HG03571 (cell line): Measurements from ENCODE around the gene PIP5K1C.

ENCODE experiments used
- ATAC-seq: cut with Tn5 transposase; IDR thresholded peaks from one replicate; pipeline ENCODE4 v1.9.1; 2021; ENCODE audit not compliant: unreplicated experiment

The PIP5K1C gene

DNA sequence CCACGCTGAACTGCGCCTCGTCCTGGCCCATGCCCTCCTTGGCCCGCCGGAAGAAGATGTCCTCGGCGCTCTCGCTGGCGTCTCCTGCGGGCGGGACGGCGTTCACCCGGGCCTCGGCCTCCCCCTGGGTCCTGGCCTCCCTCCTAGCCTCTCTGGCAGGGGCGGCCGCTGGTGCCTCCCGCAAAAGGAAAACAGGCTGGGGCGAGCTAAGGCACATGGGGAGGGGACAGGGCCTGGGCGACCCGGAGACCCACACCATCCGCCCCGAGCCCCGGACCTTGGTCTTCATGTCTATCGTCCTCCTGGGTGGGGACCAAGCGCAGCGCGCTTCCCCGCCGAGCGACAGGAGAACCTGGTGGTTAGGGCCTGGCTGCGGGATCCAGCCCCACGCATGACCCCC, 87.9 kb downstream of the PIP5K1C start:
- no peak for ATAC-seq

DNA sequence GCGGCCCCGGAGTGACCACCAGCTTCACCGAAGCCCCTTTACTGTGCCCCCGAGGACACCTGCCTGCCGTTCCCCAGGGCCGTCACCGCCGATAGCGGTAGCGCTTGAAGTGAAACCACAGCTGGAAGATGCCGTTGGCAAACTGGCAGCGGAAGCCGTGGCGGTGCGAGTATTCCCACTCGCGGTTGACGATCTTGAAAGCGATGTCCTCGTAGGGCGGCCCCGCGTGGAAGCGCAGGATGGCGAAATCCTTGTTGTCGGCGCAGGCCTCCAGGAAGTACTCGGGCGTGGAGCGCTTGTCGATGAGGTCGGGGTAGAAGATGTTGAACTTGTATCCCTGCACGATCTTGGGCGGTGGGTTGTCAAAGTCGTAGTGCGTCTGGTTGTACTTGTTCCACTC, 88.4 kb downstream of the PIP5K1C start:
- ATAC-seq = no peak

DNA sequence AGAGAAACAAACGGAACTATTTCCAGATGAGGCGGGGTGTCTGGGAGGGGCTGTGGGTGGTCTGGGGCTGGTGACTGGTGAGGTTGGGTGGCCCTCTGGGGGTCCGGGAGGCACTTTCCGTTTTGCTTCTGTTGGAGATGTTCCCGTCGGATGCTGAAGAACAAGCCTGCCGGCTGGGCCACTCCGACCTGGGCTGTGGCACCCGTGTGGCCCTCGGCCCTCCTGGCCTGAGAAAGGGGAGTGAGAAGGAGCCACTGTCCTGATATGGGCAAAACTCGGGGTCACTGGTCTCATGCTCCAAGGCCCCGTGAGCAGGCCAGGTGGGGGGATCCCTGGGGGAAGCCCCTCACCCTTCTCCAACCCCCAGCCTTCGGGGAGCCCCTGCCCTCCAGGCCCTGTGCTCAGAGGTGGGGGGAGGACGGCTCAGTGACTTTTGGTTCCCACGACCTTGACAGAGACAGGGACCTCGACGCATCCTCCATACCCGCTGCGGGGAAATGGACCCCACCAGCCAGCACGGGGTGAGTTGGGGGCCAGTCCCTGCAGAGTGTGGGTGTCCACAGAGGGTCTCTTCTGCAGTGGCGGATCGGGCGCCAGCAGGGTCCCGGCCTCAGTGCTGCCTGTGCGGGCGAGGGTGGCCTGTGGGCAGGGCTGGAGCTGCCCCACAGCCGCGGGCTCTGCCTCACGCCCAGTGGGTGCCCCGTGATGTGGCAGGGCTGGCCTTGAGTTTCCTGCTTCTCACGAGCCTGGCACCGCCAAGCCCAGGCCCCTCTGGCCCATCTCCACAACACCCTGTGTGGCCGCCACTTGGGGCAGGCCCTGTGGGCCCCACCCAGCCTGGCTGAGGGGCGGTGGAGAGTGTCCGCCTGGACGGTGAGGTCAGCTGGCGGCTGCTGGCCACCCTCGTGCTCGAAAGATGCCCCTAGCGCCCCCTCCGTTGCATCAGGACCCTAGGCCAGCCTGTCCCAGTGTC, 89.2 kb downstream of the PIP5K1C start:
- ATAC-seq = no peak

DNA sequence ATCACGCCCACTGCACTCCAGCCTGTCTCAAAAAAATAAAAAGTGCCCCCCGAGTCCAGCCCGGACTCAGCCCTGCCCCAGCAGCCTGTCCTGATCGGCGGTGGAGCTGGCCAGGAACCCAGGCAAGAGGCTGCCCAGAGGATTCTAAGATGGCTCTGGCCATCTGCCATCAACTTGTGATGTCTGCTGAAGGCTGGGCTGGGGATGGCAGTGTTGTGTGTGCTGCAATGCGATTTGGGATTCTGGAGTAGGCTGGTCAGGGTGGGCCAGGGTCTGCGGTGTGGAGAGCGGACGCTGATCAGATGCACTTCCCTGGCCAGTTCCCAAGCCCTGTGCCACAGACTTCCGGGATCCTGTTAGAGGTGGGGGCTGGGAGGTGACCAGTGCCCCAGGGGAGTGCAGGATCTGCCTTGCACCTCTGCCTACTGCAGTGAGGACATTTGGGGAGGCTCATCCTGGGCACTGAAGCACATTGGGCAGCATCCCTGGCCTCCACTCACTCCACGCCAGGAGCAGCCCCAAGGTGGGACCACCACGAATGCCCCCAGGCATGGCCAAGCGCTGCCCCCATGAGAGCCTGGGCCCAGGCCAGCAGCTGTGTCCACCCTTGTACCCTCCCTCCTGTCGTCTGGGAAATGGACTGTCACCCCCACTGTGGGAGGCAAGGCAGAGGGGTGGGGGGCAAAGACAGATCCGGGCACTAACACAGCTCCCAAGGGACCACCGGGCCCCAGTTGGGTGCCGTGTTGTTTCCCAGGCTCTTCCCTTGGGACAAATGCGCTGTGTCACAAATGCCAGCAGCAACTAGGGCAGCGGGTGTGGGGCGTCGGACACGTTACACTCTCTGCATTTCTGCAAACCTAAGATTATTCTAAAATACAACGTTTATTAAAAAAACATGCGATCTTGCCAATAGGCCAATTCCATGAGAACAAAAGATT, 90.2 kb downstream of the PIP5K1C start:
- no peak for ATAC-seq

DNA sequence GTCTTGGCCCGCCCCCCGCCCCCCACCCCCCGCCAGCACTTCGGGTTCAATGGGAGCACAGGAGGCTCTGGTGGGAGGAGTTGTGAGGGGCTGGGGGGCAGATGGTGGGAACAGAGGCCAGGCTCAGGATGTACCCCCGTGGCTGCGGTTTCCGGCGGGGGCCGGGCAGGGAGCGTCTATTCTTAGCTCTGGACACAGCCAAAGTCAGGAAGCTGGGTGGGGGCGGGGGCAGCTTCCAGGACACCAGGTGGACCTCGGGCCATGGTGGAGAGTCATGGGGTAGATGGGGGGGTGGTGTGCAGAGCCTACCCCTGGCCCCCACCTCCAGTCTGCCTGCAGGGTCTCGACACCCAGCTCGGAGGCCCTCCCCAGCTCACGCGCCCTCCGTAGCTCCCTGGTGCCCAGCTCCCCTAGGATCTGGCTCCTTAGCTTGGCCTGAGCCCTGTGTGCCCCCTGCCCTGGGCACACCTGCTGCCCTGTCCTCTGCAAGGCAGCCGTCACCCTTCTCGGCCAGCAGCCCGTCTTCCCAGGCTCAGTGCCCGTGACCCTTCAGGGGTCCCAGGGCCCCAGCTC, 91.4 kb downstream of the PIP5K1C start:
- no peak for ATAC-seq

DNA sequence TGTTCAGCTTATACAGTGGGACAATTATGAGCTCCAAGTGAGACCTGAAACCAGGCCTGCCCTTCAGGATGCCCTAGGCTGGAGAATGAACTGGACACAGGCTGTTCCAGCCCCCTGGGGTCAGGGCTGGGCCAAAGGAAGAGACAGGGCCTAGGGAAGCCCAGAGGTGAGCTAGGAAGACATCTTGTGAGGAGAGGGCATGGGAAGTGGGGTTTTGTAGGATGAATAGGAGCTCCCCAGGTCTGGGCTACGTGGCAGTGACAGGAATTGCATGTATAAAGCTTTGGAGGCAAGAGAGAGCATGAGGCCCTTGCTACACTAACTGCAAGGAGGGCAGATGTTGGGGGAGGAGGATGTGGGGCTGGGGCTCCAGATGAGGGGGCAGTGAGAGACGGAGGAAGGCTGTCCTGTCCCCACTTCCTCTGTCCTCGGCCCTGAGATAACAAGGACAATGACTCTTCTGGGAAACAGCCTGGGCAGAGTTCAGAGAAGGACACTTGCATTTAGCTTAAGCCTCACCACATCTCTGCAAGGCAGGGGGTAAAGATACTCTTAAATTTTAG, 92.1 kb downstream of the PIP5K1C start:
- ATAC-seq = no peak

DNA sequence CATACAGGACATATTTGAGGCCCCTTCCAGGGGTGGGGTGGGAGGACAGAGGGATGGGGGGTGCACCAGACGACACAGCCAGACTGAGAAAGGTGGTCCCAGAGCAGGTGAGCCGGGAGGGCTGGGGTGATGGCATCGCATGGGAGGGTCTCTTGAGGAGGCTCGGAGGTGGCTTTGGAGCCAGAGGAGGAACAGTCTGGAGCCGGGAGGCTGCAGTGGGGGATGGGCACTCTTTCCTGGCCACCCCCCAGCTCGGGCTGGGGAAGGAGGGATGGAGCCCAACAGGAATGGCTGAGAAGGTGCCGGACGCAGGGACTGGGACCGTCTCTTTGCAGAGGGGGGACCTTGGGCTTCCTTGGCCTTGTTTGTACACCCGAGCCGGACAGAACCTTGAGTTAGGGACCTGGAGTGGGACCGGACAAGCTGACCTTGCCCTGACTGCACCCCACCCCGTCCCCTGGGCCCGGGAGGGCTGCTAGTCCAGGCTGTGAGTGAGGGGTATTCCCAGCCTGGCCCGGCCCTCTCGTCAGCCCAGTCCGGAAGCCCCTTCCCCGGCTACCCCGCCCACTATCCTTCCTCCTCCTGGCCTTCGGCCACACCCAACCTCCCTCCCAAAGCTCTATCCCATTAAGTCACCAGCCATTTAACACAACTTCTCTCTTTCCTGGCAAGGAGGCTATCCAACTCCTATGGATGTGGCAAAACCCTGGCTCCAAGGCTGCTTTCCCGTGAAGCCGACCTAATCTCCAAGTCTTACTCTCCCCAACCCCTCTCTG, 92.8 kb downstream of the PIP5K1C start:
- no peak for ATAC-seq

DNA sequence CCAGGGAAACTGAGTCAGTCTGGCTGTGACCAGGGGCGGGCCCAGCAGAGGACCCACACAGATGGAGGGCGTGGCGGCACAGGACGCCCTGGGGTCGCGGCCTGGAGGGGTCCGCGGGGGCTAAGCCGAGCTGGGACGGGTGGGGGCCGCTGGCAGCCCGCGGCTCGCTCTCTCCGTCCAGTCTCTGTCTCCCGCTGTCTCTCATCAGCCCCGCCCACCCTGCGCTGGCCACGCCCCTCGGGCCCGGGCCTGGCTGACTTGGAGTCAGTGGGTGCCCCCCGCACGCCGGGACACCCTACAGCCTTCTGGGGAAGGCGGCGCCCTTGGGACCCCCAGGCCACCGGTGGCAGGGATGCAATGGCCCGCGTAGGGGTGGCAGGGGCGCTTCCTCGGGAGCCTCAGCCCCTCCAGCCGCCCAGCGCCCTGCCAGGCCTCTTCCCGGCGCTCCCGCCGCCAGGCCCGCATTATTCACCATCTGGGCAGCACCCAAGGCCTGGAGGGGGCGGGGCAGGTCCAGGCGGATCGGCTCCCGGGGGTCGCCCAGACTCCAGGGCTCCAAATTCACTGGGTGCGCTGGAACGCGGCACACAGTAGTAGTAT, 93.5 kb downstream of the PIP5K1C start, which contains the start of gene TBXA2R:
TSS of gene TBXA2R (minus strand) at position 186 of the 600 bp plus-strand sequence. CDS start 6,241 bp downstream, outside the sequence.
- ATAC-seq = no peak

DNA sequence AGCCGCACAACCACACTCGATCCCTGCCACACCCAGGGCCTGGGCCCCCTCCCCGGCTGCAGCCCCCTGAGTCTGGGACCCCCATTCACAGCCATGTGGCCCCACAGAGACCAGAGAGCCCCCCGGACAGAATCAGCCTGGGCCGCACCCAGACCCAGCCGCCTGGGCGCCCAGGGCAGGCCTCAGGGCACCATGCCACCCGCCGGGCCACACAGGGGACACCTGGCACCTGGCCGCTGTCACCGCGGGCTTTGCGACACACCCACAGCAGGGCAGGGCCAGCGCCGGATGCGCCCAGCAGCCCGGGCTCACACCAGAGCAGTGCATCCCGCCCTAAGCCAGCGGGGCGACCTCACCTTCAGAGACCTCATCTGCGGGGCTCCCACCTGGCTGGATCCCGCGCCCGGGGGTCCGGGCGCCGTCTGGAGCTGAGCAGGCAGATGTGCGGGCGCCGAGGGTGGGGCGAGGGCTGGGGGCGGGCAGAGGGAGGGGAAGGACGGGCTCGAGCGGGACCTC, 94.0 kb downstream of the PIP5K1C start:
- no peak for ATAC-seq

DNA sequence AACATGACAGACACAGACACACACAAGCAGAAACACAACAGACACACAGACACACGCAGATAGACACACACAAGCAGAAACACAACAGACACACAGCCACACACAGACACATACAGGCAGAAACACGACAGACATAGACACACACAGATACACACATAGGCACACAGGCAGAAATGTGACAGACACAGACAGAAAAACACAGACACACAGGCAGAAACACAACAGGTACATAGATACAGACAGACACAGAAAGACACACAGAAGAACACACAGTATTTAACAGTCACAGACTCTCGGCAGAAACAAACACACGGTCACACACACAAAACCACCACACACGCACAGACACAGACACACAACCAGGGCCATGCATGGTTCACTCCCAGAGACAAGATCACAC, 94.5 kb downstream of the PIP5K1C start:
- no peak for ATAC-seq

DNA sequence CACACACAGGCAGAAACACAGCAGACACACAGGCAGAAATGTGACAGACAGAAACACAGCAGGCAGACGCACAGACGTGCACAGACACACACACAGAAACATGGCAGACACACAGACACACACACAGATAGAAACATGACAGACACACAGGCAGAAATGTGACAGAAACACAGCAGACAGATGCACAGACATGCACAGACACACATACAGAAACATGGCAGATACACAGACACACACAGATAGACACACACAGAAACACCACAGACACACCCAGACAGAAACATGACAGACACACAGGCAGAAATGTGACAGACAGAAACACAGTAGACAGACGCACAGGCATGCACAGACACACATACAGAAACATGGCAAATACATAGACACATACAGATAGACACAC, 94.9 kb downstream of the PIP5K1C start:
- no peak for ATAC-seq

DNA sequence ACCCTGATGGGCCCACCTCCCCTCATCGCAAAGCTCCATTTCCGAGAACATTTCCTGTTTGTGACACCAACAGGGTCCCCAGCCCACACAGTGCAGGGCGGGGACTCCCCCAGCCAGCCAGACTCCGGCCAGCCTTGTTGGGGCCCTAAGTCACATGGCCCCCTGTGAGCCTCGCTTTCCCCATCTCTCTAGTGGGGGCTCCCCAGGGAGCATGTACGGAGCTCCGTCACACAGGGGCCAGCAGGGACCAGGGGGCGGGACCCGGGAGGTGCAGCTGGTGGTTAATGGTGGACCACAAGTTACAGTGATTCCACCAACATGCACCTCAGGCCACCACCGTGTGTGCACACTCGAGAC, 95.3 kb downstream of the PIP5K1C start:
- no peak for ATAC-seq

DNA sequence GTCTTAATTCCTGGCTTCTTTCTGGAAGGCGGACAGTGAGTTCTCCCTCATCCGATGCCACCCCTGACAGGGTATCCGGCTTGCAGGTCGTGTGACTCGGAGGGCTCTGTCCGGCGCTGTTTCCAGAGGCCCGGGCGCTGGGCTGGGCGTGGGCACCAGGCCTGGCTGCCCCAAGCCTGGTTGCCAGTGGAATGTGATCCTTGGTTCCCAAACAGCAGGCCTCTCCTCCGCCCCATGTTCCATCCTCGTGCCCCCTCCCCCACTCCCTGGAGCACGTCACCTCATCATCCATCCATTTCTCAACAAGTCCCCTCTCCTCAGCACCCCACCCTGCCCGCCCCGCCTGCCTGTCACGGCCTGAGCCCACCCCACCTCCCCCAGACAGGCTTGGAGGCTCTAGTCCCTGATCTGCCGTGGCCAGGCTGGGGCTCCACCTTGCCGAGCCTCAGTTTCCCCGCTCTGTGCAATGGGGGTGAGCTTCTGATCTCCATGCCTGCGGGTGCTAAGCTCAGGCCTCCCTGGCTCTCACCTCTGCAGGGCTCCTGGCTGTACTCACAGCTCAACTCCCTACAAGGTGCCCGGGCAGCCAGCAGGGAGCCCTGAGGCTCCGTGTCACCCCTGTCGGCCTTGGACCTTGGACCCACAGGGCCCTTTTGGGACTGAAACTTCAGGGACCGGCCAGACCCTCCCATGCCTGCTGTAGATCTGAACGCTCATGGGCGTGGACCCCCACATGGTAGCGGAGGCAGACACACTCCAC, 95.9 kb downstream of the PIP5K1C start:
- ATAC-seq = no peak

DNA sequence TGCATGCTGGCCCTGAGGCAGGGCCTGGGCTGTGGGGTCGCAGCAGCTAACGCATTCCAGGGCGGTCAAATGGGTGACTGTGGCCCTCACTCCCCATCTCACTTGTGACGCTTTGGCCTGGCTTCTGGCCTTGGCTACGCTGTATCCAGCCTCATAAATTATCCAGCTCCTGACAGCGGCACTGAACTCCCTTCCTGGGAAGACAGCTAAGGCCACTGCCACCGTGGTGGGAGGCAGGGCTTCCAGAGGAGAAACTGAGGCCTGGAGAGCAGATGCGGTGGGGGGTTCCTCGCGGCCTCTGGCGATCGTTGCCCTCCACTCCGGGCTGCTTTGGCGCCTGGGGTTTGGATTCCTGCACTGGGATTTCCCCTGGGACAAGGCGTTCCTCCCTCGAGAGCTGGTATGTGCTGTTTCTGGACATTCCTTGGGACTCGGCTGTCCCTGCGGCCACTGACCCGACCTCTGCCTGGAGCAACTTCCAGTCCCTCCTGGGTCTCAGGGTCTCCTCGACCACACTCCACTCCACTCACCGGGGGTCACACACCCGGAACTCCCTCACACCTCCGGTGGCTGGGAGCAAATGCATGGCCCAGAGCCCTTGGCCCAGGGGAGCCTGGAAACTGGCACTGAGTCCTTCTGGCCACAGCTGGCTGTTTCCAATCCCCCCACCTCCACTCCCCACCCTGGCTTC, 97.0 kb downstream of the PIP5K1C start:
- no peak for ATAC-seq

DNA sequence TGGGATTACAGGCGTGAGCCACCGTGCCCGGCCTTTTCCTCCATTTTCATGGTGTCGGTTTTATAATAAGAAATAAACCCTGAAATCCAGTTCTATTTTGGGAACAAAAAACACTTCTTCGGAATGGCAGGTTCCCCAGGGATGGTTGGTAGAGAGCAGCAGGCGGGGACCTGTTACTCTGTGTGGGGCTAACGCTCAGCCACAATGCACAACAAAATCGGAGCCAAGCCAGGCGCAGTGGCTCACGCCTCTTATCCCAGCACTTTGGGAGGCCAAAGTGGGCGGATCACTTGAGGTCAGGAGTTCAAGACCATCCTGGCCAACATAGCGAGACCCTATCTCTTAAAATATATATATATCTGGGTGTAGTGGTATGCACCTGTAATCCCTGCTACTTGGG, 99.2 kb downstream of the PIP5K1C start:
- ATAC-seq = no peak

DNA sequence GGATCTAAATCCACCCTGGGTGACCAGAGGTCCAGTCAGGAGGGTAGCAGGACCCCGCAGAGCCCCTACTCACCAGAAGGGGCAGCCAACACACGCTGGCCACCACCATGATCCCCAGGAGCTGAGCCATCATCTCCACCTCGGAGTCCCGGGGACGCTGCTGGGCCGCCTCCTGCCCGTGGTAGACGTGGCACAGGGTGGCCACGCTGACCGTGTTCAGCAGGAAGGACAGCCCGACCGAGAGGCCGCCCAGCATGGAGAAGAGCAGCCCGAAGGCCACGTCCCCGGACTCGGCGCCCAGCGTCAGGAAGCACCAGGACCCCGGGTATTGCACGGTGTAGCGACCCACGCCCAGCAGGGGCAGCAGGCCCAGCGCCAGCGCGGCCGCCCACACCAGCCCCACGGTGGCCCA, 100.5 kb downstream of the PIP5K1C start:
- no peak for ATAC-seq

DNA sequence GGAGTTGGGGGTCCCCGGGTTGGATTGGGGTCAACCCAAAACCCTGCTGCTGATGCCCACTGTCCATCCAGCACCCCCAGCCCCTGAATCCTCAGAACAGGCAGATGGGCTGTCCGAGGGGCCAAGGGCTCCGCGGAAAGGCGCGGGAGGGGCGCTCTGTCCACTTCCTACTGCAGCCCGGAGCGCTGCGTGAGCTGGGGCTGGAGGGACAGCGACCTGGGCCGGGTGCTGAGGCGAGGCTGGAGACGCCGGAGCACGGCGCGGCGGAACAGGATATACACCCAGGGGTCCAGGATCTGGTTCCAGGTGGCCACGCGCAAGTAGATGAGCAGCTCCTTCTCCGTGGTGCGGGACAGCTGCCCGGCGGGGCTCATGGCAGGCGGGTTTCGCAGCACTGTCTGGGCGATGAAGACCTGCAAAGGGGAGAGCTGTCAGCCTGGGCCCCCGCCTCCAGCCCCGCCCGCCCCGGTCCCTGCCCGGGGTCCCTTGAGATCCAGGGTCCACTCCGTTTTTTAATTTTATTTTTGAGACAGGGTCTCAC, 104.7 kb downstream of the PIP5K1C start:
- no peak for ATAC-seq

DNA sequence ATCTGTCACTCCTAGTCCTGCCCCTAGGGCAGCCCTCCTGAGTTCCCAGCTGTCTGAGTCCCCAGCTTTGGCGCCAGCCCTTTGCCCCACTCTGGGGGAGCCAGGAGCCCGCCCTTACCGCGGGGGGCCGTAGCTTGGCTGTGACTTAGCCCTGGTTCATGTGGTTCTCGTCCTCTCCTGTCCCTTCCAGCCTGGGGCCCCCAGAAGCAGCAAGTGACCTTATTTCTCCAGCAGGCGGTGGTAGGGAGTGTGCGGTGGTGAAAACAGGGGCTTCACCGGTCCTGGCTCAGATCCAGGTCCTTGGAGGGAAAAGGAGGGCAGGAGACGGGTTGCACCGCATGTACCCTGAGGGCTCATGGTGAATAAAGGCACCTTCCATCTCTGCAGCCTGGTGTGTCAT, 107.1 kb downstream of the PIP5K1C start:
- ATAC-seq = no peak
